ENCODE measurements around the gene ADCYAP1.
"Not testable (repeated sequence)": the region's sequence is repeated elsewhere in the genome, so short reads cannot be mapped to it uniquely, and the experiment has no call there.

Gene ADCYAP1
- 0 to 1.1 (median 0) reads per million in 17 experiments for total RNA-seq

DNA sequence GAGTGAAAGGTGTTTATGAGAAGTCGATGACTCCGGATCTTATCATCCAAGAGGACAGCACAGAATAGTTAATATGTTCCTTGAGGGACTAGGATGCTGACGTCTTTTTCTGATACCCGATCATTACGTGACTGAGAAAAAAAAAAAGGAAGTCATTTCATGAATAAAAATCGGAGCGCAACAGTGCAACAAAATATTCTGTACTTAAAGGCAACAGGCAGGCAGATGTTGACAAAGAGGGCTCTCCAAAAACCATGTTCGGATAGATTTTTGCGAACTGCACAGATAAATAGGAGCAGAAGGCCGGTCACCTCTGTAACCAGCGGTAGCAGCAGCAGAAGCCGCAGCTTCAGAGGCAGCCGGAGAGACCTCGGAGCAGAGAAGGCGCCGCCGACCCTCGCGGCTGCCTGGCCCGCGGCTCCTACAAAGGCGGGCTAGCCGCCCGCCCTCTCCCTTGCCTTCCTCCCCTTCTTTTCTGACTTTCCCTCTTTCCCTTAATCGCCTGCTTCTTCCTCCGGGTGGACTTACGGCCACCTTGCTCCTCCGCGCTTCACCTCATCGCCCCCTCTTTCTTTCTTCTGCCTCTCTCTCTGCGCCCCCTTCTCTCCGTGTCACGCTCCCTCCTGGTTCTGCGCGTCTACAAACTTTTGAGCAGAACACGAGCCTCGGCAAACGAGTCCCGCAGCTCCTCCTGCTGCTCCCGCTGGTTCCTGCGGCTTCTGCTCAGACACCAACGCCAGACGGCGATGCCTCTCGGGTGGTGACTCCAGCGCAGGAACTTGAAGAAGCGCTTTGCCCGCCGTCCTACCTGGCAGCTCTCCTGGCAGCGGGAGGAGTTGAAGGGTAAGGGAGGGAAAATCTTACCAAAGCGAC is at the start of gene ADCYAP1:
ADCYAP1 (plus strand) TSS at position 654 of the 873 bp plus-strand sequence. CDS start 516 bp downstream, outside the sequence.
- DNase-seq: no peak

- no peak for DNase-seq
Measured at GRCh38 chr18:857986-858385, 46.7 kb upstream of the ADCYAP1 start.

- DNase-seq: peak; percentile 68 to 83 (median 77)
Measured at GRCh38 chr18:864872-865273, 39.8 kb upstream of the ADCYAP1 start.

GRCh38 chr18:867257-867656 is 37.4 kb upstream of the ADCYAP1 start:
- no peak for DNase-seq

- not testable (repeated sequence) for DNase-seq
Measured at GRCh38 chr18:873426-873825, 31.2 kb upstream of the ADCYAP1 start.

- DNase-seq: no peak
Measured at GRCh38 chr18:875912-876311, 28.8 kb upstream of the ADCYAP1 start.

GRCh38 chr18:877238-877637 is 27.4 kb upstream of the ADCYAP1 start:
- no peak for DNase-seq

GRCh38 chr18:886076-886475 is 18.6 kb upstream of the ADCYAP1 start:
- no peak for DNase-seq

DNA sequence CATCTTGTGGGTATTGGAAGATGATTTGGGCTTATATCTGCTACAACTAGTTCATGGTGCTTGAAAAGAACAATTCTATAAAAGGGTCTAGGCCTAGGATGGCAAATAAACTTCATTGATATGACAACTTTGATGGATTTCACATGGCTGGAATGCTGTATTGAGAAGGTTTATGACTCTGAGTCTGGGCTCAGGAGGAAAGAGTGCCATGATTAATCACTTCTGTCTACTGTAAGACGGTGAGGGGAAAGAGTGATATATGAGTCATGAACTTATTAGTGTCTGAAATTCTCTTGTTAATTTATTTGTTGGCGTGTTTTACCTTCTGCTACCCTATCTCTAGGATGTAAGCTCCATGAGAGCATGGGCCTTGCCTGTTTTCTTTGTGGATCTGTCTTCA is 17.0 kb upstream of the ADCYAP1 start:
- DNase-seq: no peak

DNA sequence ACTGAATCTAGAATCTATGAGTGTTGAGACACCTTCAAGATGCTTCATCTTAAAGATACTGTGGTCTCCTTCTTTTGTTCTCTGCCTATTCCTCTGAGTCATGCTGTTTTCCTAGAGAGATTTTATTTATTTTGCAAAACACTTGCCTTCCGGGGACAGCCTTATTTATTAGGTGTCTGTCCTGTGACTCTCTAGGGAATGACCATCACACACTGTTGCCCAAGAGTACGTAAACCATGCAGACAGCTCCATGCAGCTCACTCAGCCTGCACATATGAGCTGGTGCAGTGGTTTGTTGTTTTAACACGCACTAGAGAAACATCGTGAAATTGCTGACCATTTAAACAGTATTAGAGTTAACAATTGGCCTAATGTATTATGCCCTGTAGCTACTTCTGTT is 12.4 kb upstream of the ADCYAP1 start:
- DNase-seq: no peak

DNA sequence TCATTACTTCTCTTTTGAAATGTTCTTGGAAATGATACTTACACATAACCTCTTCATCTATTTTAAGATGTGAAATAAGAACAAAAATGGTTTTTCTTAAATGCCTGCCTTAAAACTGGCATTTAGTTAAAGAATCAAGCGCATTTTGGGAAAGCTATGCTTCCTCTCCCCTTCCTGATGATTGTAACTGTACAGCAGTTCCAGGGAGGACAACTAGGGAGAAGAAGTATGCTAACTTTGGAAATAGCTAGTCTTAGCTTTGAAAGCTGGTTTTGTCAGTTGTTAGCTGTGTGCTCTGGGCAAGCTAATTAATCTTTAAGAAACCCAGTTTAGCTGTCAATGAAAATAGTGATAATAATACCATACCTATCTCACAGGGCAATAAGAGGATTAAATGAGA is 8.4 kb upstream of the ADCYAP1 start:
- DNase-seq: no peak

- DNase-seq: no peak
Measured at GRCh38 chr18:901761-902160, 2.9 kb upstream of the ADCYAP1 start.

GRCh38 chr18:902229-902628 is 2.4 kb upstream of the ADCYAP1 start:
- no peak for DNase-seq

- peak; percentile 12 to 55 (median 34) for DNase-seq
Measured at GRCh38 chr18:903701-904100, 970 bp upstream of the ADCYAP1 start.

- no peak for DNase-seq
Measured at GRCh38 chr18:905307-905947, 756 bp downstream of the ADCYAP1 start.

- DNase-seq: no peak
Measured at GRCh38 chr18:905948-906415, 1.3 kb downstream of the ADCYAP1 start.

DNA sequence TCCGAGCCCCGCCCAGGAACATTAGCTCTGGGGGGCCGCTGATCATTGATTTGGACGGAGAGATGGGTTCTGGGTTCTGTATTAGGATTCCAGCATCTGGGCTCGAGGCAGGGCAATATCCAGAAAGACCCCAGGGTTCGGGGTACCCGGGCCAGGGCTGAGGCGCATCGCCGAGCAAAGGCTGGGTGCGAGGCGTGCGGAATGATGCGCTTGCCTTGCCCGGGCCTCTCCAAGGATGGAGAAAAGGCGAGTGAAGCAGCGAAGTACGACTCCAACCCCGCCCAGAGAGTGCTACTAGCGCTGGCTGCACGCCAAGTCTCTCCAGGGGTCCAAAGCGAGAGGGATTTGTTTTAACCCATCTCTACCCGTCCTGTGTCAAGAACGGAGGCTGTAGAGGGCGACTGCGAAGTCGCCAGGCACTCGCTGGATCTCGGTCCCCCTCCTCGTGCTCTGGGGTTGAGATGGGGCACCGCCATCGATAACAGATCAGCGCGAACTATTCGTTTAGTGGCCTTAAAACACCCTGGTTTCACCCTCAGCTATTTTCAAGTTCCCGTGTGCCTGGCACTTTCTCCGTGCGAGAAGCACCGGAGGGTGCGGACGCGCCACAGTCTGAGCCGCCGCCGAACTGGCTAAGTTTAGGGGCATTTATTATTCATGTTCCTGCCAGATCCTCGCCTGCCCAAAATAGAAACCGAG is 1.9 kb downstream of the ADCYAP1 start:
- no peak for DNase-seq

- peak in 2 of 4 experiments; percentile 15 to 16 for DNase-seq
Measured at GRCh38 chr18:907115-907884, 2.6 kb downstream of the ADCYAP1 start.

DNA sequence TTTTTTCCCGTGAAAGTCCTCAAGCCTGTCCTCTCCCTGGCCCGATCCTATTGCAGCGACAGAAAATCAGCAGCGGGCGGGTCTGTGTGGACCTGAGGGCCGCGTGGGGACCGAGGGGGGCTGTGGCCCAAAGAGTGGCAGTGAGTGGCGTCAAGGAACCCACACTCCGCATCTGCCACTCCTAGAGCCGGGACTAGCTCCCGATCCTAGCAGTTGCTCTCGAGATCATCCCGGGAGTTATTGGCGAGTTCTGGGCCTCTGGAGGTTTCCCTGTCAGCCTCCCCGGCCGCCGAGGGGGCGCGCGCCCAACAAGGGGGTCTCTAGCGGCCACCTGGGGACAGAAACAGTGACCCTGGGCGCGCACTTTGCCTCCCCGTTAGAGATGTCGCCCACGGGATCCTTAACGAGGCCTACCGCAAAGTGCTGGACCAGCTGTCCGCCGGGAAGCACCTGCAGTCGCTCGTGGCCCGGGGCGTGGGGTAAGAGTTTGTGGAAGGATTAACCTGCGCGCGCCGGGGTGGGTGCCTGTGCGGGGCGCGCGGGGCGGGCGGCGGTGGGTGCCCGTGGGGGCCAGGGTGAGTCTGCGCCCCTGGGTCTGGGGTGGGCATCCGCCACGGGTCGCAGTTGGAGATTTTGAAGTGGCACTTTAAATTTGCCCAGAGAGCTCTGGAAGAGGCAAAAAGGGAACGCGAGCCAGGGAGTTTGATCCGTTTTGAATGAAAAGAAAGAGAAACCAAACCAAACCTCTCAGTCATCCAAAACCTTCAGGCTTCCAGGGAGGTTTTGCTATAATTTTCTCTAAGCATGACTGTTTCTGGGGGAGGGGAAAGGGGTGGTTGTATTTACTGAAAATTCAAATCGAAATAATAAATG is 3.5 kb downstream of the ADCYAP1 start:
- no peak for DNase-seq

DNA sequence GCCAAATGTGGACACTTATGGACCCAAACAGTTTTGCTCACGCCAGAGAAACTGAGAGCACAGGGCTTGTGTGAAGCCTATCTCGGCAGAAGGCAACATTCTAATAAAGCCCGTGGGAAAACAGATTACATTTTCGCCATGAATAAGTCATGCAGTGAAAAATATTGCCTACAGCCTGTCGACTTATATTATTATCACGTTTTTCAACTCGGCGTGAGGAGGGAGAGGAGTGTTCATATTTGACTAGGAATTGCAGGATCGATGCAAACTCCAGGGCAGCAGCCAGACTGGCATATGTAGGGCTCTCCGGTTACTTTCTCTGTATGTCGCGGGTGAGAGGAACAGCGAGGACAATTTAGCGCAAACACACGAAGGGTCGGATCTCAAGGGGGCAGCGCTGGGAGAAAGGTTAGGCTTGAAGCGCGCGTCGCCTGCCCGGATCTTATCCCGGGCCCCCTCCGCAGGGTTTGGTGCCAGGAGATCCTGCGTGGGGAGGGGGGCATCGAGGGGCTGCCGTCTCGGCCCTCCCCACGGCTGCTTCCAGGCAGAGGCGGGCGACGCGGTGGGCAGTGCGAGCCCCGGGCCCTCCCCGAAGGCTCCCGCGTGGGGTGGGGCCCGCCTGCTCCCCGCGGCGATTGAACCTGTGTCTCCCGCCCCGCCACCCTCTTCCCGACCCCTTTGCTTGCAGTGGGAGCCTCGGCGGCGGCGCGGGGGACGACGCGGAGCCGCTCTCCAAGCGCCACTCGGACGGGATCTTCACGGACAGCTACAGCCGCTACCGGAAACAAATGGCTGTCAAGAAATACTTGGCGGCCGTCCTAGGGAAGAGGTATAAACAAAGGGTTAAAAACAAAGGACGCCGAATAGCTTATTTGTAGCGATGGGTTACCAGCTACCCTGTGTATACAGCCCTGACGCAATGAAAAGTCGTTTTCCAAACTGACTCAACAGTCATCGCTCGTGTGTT is 4.4 kb downstream of the ADCYAP1 start:
- no peak for DNase-seq
